Activated T-cell treated with anti-CD3 and anti-CD28 coated beads for 24 hours (primary cell): ENCODE results near the gene LHPP.

ENCODE experiments used
- DNase-seq: peaks from one replicate; pipeline ENCODE4 v3.0.0-alpha.2; 2020; ENCODE audit warnings: low read depth

LHPP gene

GRCh38 chr10:124644771-124645415, 183.3 kb downstream of the LHPP start:
- DNase-seq = no peak

- DNase-seq = no peak
These were observed 184.0 kb downstream of the LHPP start for GRCh38 chr10:124645467-124646095.

- no peak for DNase-seq
These were observed 185.1 kb downstream of the LHPP start for GRCh38 chr10:124646483-124647352.

GRCh38 chr10:124647421-124648130, 186.0 kb downstream of the LHPP start:
- DNase-seq = peak; percentile 42

GRCh38 chr10:124648131-124648475, 186.5 kb downstream of the LHPP start:
- no peak for DNase-seq

GRCh38 chr10:124648738-124649137, 187.1 kb downstream of the LHPP start:
- peak; percentile 54 for DNase-seq

GRCh38 chr10:124649214-124649613, 187.6 kb downstream of the LHPP start:
- DNase-seq = no peak

- no peak for DNase-seq
These were observed 188.6 kb downstream of the LHPP start for GRCh38 chr10:124650263-124650662.

- DNase-seq = peak; percentile 61
These were observed 189.3 kb downstream of the LHPP start for GRCh38 chr10:124650820-124651401.

- no peak for DNase-seq
These were observed 189.8 kb downstream of the LHPP start for GRCh38 chr10:124651402-124651891.

GRCh38 chr10:124652200-124652599, 190.6 kb downstream of the LHPP start:
- no peak for DNase-seq

GRCh38 chr10:124652701-124653100, 191.1 kb downstream of the LHPP start:
- no peak for DNase-seq

- DNase-seq = no peak
These were observed 191.7 kb downstream of the LHPP start for GRCh38 chr10:124653311-124653710.

- no peak for DNase-seq
These were observed 192.4 kb downstream of the LHPP start for GRCh38 chr10:124653811-124654651.

GRCh38 chr10:124654686-124655085, 193.1 kb downstream of the LHPP start:
- no peak for DNase-seq

GRCh38 chr10:124655191-124656112, 193.8 kb downstream of the LHPP start:
- no peak for DNase-seq

- DNase-seq = no peak
These were observed 194.5 kb downstream of the LHPP start for GRCh38 chr10:124656113-124656490.

- no peak for DNase-seq
These were observed 194.9 kb downstream of the LHPP start for GRCh38 chr10:124656541-124656940.

- DNase-seq = no peak
These were observed 196.2 kb downstream of the LHPP start for GRCh38 chr10:124657806-124658205.
